ENCODE results near the gene C6orf62.
A peak's percentile ranks its signal among the peaks of the same experiment; 100 is the strongest.

C6orf62 gene

DNA sequence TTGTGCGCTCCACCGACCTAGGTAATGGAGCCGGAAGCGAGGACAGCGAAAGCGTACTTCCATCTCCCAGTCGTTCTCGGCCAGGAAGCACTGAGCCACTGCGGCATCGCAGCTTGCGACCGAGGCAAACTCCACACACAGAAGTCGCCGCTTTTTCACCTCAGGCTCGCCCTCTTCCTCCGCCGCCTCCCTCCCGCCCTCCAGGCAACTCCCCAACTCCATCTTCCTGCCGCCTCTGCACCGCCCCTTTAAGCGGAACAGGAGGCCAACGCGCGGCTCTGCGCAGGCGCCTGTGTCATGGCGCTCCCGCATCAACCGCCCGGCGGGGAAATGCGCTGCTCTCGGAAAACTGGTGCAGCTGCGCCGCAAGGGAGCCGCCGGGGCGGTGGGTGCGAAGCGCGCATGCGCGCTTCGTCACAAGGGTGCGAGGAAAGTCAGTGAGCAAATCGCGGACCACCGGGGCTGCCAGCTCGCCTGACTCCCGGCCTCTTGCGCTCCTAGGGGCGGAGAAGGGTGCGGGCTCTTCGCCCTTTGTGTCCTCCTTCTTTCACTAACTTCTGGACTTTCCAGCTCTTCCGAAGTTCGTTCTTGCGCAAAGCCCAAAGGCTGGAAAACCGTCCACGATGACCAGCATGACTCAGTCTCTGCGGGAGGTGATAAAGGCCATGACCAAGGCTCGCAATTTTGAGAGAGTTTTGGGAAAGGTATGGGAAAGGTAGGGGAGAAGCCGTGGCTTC lies 52.1 kb downstream of the C6orf62 start, which contains the start of the genes ACOT13 and TDP2 (continued):
- 0 out of 2 replicates have a peak, but pooled peaks have one; percentile 56 for TF ChIP-seq ZSCAN5A (tag by site-specific recombination; IDR thresholded peaks at IDR 0.05)
- TF ChIP-seq ZNF10 (tag by site-specific recombination; IDR thresholded peaks at IDR 0.05) = peak; percentile 9; the same call in 1 of the 2 replicates
- TF ChIP-seq, protein P1, sequence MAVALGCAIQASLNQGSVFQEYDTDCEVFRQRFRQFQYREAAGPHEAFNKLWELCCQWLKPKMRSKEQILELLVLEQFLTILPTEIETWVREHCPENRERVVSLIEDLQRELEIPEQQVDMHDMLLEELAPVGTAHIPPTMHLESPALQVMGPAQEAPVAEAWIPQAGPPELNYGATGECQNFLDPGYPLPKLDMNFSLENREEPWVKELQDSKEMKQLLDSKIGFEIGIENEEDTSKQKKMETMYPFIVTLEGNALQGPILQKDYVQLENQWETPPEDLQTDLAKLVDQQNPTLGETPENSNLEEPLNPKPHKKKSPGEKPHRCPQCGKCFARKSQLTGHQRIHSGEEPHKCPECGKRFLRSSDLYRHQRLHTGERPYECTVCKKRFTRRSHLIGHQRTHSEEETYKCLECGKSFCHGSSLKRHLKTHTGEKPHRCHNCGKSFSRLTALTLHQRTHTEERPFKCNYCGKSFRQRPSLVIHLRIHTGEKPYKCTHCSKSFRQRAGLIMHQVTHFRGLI (tag by site-specific recombination; IDR thresholded peaks at IDR 0.05) = peak; percentile 27; the same call in 1 of the 2 replicates
- peak; percentile 92 for TF ChIP-seq ZNF610 (tag by site-specific recombination; IDR thresholded peaks at IDR 0.05; ENCODE audit: borderline replicate concordance)
- no peak for TF ChIP-seq ZNF223 (tag by site-specific recombination; IDR thresholded peaks at IDR 0.05)
- peak; percentile 67 for TF ChIP-seq REST (tag by site-specific recombination; IDR thresholded peaks at IDR 0.05)
- TF ChIP-seq ZNF549 (tag by site-specific recombination; IDR thresholded peaks at IDR 0.05) = no peak
- TF ChIP-seq, protein P2, sequence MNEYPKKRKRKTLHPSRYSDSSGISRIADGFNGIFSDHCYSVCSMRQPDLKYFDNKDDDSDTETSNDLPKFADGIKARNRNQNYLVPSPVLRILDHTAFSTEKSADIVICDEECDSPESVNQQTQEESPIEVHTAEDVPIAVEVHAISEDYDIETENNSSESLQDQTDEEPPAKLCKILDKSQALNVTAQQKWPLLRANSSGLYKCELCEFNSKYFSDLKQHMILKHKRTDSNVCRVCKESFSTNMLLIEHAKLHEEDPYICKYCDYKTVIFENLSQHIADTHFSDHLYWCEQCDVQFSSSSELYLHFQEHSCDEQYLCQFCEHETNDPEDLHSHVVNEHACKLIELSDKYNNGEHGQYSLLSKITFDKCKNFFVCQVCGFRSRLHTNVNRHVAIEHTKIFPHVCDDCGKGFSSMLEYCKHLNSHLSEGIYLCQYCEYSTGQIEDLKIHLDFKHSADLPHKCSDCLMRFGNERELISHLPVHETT (tag by site-specific recombination; IDR thresholded peaks at IDR 0.05) = no peak; the same call in 1 of the 2 replicates
- TF ChIP-seq, protein P3, sequence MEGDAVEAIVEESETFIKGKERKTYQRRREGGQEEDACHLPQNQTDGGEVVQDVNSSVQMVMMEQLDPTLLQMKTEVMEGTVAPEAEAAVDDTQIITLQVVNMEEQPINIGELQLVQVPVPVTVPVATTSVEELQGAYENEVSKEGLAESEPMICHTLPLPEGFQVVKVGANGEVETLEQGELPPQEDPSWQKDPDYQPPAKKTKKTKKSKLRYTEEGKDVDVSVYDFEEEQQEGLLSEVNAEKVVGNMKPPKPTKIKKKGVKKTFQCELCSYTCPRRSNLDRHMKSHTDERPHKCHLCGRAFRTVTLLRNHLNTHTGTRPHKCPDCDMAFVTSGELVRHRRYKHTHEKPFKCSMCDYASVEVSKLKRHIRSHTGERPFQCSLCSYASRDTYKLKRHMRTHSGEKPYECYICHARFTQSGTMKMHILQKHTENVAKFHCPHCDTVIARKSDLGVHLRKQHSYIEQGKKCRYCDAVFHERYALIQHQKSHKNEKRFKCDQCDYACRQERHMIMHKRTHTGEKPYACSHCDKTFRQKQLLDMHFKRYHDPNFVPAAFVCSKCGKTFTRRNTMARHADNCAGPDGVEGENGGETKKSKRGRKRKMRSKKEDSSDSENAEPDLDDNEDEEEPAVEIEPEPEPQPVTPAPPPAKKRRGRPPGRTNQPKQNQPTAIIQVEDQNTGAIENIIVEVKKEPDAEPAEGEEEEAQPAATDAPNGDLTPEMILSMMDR (tag by site-specific recombination; IDR thresholded peaks at IDR 0.05) = peak; percentile 69
- TF ChIP-seq MYNN (tag by site-specific recombination; IDR thresholded peaks at IDR 0.05; ENCODE audit: borderline replicate concordance) = no peak
- TF ChIP-seq ZNF324 (tag by site-specific recombination; IDR thresholded peaks at IDR 0.05) = peak; percentile 46; the same call in 1 of the 2 replicates
- TF ChIP-seq INSM2 (tag by site-specific recombination; IDR thresholded peaks at IDR 0.05) = no peak
- TF ChIP-seq ZBTB6 (tag by site-specific recombination; IDR thresholded peaks at IDR 0.05) = peak; percentile 92
- no peak for TF ChIP-seq GLI4 (tag by site-specific recombination; IDR thresholded peaks at IDR 0.05)
- no peak for TF ChIP-seq ZSCAN23 (tag by site-specific recombination; IDR thresholded peaks at IDR 0.05)
- TF ChIP-seq HOXA7 (CRISPR knock-in tag; IDR thresholded peaks at IDR 0.05; ENCODE audit: borderline replicate concordance) = no peak
- TF ChIP-seq, protein P4, sequence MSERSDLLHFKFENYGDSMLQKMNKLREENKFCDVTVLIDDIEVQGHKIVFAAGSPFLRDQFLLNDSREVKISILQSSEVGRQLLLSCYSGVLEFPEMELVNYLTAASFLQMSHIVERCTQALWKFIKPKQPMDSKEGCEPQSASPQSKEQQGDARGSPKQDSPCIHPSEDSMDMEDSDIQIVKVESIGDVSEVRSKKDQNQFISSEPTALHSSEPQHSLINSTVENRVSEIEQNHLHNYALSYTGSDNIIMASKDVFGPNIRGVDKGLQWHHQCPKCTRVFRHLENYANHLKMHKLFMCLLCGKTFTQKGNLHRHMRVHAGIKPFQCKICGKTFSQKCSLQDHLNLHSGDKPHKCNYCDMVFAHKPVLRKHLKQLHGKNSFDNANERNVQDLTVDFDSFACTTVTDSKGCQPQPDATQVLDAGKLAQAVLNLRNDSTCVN (tag by site-specific recombination; optimal IDR thresholded peaks at IDR 0.05) = peak; percentile 82
- TF ChIP-seq ZNF558 (tag by site-specific recombination; IDR thresholded peaks at IDR 0.05) = no peak
- TF ChIP-seq KLF8 (tag by site-specific recombination; IDR thresholded peaks at IDR 0.05) = peak; percentile 87
- peak; percentile 94; the same call in 1 of the 2 replicates for TF ChIP-seq ZXDB (tag by site-specific recombination; IDR thresholded peaks at IDR 0.05)
- TF ChIP-seq SP3 (tag by site-specific recombination; IDR thresholded peaks at IDR 0.05) = peak; percentile 91
- TF ChIP-seq ZNF48 (tag by site-specific recombination; IDR thresholded peaks at IDR 0.05) = no peak

Data from HEK293 (cell line).